Stimulated activated CD4-positive, alpha-beta T cell treated with anti-CD3 and anti-CD28 coated beads, Interleukin-15, amount 100 ng/mL, for 24 hours (primary cell): Measurements from ENCODE around the gene NTSR2.

Experiments used
- DNase-seq: peaks from one replicate; pipeline ENCODE4 v3.0.0-alpha.2; 2020

NTSR2 gene

DNA sequence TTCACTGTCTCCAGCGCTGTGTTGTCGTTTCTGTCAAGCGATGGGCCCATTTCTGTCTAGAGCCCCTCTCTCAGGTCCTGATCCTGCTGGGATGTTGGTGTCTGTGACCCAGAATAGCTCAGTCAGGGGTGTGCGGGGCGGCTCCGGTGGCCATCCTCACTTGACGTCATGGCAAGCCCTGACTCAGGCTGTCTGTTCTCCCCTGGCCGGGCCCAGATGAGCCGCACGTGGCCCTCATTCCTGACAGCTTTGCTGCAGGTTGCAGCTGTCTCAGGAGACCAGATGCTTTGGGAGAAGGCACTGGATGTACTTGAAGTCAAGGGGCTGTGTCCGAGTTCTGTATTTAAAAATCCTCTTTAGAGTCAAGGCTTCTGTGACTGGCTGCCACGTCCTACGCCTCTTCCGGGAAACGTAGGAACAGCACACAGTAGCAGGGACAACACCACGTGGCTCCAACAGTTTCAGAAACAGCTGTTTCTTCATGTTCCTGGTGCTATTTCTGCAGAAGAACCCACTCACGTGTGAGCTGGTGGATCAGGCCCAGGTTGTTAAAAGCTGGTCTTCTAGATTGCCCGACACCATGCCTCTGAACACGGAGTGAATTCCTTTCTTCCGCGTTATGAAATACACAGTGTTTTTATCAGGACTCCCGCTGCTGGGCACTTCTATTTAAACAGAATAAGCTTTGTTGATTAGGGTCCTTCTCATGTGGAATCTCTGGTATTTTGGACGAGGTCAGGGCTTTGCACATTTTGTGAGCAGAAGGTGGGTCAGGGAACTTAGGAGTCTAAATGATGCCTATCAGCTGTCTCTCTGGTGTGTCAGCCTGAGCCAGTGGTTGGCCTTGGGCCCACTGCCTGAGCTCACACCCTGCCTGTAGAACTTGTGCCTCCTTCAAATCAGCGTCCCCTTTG lies 28.3 kb upstream of the NTSR2 start:
- DNase-seq = no peak

DNA sequence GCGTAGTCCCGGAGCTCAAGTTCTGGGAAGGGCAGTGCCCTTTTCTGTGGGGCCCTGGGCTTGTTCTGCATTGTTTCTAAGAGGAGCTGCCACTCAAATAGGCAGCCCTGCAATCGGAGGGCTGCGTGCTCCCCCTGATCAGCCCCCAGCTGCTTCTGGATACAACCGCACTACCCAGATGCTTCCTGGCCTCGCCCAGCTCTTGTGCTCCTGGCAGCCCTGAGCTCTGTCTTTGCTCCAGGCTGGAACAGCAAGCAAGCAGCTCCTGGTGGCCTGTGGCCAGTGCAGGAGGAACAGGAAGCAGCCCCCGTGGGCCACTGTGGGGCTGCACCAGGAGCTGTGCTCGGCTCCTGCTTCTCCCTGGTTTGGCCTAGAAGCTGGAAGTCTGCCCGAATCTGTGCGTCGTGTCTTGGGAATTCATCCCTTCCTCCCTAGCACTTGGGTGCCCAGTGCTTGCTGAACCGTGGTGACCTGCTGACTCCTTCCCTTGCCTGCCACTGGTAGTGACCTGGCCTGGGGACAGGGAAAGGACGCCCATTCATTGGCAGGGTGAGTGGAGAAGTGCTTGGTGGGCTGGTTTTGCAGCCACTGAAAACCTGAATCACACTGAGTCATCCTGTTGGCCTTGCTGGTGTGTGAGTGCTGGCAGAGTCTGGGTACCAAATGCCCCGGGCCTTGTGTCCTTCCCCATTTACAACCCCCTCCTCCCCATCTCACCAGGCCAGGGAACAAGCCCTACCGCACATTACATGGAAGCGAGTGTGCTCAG lies 27.3 kb upstream of the NTSR2 start:
- DNase-seq = no peak

DNA sequence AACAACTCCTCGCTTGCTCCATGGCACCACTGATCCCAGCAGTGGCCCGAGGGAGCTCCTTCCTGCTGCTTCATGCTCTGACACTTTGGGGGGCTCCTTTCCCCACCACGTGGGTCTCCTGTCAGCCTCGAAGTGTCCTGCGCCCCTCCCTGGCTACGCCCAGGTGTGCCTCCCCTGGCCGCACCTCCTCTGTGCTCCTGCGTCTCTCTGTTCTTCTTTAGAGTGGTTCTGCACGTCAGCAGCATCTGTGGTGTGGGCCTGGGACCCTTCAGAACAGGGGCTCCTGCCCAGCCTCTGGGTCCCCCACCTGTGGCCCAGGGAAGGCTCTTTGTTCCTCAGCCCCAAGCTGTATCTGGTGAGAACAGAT lies 26.7 kb upstream of the NTSR2 start:
- DNase-seq = no peak

DNA sequence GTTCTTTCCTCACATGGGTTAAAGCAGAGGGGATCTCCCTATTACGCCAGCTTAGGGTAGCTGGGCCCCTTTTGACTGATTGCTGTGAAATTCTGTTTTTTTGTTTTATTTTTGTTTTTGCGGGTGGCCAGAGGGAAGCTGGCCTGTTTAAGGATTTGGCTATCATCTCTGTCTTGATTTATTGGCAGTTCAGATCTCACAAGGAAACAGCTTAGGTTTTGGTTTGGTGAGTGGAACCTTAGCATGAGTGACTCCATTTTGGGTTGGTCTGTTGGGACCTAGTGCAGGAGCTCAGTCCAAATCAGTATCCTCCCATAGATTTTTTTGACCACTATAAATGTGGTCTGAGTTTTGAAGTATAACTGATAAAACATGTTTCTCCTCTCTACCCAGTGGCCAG lies 25.6 kb upstream of the NTSR2 start:
- no peak for DNase-seq

DNA sequence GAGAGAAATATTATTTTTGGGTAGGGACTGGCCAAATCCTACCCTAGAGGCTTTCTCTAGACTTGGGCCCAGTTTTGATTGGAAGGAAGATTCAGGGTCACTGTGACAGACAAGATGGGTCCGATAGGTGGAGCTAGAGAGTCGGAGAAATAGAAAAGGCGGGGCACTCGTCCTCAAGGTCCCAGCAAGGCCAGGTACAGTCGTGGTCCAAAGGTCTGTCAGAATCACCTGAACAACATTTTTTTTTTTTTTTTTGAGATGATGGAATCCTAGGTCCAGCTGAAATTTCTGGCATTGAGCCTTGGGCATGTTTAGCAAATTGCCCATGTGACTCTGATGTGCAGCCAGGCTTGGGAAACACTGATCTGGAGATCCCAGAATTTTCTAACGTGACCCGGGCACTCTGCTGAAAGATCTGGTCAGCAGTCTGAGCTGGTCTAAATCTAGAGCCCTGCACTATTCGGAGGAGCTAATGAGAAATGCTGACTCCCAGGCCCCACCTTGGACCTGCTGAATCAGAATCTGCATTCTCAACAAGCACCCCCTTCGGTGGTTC lies 23.0 kb upstream of the NTSR2 start:
- DNase-seq = peak; percentile 75

DNA sequence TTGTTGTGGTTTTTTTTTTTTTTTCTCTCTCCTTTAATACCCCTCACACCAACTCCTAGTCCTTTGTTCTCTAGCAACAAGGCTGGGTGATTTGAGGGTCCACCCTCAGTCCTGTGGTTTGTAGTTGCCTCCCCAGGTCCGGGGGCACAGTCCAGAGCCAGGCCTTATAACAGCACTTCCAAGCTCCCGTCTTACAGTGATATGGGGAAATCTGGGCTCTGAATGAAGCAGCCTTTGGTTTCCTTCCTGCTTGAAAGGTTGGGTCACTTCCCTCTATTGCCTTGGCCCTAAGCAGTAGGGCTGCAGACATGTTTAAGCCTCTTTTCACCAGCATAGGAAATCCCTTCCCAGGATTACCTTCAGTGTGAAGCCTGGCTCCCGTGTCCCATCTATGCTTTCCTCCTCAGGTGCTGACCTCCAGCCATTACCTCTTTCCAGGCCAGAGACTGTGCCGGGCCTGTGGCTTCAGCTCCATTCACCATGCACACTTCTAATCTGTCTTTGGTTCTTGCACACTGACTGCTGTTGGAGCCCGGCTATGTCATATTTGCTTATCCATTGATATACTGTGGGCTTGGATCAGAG lies 21.2 kb upstream of the NTSR2 start:
- DNase-seq = no peak

DNA sequence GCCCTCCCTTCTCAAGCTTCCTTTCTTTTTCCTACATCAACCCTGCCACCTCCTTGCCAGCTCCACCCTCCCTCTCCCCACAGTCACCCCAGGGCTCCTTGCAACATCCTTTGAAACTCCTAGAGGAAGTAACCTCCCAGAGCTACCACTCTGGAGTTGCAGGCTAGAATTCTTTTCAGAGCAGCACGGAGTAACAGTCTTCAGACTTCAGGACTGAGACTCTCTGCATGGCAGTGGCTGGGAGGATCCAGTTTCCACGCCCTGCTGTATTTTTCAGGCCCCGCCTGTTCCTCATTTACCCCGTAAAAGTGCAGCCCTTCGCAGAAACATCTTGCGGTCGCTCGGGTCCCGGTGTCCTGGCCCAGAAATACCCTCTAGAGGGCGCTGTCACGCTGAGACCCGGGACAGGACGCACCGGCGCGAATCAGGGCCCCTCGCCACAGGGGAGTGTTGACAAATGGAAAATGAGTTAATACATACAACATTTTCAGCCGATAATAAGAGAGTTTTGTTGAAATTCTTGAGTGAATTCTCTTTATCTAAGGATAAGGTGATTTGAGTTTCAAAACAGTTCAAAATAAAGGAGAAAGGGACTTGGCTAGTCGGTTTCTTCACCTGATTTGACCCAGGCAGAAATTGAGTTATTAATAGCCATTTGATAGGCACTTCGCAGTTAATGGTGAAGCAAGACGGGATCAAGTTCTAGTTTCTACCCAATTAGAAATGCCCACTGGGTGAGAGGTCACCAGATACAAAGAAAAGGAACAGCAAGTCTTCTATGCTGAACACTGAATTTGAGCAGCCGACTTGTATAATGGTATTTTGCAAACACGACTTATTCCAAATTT lies 18.5 kb upstream of the NTSR2 start:
- DNase-seq = peak; percentile 90

DNA sequence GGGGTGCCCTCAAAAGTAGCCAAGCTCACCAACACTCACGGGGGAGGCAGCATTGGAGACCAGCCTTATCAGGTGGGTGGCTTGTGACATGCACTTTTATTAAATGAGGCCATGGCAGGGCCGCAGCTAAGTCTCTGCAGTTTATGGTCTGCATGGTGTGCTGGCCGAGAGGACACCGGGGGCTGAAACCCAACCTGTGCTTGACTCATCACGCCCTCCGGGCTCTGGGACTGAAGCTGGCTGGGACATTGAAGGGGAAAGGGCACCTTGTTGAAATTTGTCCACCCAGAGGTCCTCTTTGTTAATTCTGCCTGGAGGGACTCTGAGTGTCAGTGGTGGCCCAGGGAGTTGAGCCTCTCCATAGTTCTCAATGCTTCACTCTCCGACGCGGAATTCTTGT lies 17.7 kb upstream of the NTSR2 start:
- DNase-seq = no peak

DNA sequence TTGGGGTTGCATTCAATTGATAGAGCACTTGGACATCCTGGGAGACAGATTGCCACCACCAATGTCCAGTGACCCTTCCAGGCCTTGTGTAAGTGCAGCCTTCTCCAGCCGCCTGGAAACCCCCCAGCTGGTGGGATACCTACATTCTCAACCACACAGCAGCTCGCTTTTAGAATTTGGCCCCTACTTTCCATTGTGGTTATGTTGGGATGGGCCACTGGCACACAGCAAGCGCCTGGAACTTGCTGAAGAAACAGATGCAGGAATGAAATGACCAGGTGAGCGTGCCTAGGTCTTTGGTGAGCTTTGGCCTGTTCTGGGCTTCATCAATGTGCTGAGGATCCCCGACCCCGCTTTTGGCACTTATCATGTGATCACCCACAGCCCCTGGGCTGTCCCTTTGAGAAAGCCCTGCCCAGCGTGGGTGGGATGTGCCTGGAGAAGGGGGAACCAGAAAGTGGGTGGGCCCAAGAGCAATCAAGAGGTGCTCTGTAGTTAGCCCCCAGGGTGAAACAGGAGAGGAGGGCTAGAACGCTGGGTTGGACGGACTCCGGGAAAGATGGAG lies 16.0 kb upstream of the NTSR2 start:
- DNase-seq = no peak

DNA sequence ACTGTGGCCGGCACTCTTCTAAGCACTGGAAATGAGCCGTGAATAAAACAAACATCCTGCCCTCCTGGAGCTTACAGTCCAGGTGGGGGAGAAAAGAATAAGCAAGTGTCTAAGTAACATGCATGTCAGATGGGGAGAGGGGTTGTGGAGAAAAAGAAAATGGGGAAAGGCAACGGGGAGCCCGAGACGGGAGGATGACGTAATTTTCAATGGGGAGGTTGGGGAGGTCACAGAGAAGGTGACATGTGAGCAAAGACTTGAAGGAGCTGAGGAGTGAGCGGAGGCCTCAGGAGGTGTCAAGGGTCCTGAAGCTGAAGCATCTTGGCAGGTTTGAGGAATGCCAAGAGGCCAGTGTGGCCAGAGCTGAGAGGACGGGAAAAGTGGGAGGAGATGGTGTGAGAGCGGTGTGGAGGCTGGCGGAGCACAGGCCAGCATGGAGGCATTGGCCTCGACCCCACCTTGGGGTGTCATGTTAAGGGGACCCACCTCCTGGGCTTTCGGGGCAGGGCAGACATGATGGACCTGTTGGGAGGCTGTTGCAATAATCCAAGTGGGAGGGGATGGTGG lies 15.0 kb upstream of the NTSR2 start:
- no peak for DNase-seq

DNA sequence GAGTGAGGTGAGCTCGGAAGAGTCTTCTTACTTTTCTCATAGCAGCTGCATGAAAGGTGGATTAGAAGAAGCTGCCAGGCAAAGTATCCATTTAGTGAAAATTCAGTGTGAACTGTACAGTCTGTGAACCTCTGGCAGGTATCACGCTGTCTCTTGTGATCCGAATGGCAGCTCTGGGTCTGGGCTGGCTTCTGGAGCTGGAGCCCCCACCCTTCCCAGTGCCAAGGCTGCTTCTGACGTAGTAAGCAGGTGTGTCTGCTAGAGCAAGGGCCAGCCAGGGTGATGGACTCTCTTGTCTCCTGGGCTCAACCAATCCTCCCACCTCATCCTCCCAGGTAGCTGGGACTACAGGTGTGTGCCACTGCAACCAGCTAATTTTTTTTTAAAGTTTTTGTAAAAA lies 14.0 kb upstream of the NTSR2 start:
- DNase-seq = no peak

DNA sequence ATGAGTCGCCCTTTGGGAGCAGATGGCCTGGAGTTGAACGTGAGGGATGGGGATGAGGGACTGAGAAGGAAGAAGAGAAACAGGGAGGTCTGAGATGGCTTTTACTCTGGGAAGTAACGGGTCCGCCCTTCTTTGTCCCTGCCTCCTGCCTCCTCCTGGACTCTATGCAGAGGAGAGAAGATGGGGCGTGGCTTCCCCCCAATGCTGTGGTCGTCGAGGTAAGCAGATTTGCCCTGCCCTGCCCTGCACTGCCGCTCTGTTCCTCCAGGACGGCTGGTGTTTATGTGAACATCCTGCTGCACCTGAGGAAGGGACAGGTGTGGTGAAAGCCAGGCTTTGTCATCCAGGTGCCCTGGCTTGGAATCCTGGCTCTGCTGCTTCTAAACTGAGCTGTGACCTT lies 13.5 kb upstream of the NTSR2 start:
- DNase-seq = no peak

DNA sequence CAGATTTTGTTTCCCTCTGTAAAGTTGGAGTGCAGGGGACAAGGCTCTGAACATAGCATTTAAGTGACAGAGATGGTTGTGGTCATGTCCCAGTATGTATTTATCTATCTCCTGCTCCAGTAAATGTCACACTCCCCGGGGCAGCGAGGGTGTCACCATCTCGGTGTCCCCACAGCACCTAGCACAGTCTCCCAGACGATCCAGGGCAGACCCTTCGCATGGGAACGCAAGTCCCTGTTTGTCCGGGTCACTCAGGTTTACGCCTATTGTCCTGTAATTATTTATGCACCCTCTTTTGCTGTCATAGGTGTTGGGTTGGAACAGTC lies 12.6 kb upstream of the NTSR2 start:
- no peak for DNase-seq

DNA sequence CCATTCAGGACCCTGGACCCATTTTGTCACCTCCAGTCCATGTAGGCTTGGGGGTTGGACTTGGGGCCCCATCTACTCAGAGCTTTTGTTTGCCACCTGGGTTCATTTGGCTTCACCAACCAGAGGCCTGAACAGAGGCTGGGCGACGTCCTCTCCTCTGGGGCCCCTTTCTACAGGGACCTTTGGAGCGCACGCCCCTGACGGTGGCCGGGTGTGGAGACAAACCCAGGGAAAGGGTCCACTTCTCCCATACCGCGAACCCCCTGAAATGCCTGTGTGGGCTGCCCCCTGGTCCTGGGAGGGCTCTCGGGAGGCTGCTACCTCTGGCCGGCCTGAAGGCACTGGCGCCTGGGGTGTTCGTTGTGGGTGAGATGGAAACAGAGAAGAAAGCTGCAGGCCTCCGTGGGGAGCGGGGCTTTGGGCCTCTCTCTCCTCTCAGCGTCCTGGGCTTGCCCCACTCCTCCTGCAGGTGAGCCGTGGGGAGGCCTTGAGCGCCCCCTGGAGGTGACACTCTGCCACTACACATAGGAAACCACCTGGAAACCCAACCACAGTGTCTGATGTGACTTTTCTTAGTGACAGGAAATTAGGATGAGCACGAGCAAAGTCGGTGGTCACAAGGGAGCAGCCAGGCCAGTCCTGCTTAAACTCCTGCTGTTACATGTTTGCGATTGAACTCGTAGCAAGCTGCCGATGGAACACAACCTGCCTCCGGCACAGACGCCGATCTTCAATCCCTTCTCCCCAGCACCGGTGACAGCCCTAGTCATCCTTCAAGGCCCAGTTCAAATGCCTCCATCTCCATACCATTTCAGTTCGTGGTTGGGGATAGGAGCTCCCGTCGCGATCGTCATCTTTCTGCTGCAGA lies 12.0 kb upstream of the NTSR2 start:
- DNase-seq = peak; percentile 69

DNA sequence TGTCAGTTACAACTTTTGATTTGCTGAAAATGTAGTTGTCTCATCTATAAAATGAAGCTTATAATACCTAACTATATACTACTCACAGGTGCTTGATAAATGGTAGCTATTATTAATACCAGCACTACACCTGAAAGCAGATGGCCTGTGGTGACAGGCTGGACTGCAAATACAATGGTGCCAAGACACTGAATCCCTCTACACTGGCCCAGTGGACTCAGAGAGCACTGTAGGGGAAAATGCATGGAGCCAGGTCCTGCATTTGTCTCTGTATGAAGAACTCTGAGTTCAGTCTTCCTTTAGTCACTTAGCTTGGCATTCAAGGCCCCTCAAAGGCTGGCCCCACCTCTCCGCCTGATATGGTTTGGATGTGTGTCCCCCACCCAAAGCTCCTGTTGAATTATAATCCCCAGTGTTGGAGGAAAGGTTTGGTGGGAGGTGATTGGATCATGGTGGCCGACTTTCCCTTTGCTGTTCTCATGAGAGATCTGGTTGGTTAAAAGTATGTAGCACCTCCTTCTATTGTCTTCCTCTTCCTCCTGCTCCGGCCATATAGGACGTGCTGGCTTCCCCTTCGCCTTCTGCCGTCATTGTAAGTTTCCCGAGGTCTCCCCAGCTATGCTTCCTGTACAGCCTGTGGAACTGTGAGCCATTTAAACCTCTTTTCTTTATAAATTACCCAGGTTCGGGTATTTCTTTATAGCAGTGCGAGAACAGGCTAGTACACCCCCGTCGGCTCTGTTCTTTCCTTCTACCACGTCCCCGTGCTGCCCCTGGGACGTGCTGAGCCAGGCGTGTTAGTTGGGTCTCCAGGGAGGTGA lies 11.1 kb upstream of the NTSR2 start:
- DNase-seq = no peak

DNA sequence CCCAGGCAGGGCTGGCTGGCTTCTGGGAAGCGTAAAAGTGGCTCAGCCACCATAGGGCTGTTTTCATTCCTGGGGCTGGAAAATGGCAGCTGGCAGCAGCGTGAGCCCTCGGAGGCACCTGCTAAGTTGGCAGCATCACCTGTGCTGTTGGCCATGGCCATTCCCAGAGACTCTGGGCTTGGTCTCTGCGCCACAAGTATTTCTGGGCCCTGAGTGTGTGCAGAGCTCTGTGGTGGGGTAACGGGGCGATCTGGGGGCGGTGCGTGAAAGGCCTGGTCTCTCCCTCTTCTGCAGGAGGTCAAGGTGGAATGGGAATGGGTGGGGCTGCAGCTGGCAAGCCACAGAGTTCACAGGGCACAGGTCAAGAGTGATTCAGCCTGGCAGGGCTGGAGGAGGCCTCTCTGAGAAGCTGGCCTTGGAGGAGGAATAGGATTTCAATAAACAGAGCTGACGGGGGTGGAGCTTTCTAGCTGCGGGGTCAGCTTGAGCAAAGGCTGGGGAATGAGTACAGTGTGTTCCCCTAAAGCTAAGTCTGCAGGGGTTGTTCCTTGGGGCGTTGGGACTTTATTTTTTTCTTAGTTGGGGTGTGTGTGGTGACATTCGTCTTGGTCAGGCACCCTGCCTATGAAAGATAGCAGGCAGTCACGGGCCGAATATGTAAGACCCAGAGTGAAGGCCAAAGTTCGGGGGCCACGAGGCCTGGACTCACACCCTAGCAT lies 10.3 kb upstream of the NTSR2 start:
- DNase-seq = no peak

DNA sequence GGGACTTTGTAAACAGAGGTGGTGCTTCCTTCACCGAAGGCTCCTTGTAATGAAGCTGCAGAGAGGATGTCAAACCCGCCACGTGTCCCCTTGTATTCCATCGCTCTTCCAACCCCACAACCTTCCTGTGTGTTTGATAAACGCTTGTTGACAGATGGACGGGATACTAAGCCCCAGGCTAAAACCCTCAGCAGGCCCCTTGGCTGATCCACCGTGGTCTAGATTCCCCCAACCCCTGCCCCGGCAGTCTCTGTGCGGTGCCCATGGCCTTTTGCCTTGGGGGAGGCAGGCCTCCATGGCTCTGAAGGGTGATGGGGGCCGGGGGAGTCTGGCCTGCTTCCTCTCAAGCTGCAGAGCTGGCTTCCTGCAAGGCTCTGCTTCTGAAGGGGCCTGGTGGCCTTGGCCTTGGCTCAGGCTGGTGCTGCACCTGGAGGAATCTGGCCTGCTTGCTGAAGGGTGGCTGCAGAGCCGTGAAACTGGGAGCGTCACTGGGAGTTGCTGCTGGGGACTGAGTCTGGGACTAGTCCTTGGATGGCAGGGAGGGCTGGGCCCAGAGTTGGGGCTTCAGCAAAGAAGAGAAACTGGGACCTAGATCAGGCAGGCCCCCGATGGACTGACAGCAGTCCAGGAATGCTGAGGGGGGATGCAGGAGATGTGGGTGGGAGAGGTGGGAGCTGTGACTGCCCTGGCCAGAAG lies 9.6 kb upstream of the NTSR2 start:
- DNase-seq = no peak

DNA sequence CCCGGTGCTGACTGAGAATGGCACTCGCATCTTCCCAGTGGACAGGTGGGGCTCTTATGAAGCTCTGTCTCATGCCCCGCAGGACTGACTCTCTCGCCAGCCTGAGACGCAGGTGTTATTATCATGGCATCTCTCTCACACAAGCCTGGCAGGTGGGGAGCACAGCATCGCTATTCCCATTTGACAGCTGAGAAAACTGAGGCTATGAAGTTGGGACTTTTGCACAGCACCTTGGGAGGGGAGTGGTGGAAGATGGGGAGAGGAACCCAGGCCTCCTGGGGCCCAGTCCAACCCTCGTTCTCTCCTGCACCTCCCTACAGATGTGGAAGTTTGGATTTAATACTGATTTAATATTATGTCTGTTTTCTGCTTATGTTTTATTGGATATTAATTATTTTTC lies 9.0 kb upstream of the NTSR2 start:
- DNase-seq = no peak
